Activated T-helper 1 cell treated with anti-CD3 and anti-CD28 coated beads, Interleukin-12 subunit alpha, Interleukin-12 subunit beta, Interleukin-2, Interleukin-4 antibody, amounts not matched to agents 30 ng/mL and 10 ng/mL and 1 ng/mL, durations not matched to agents 14 hours and 24 hours and 36 hours (primary cell): Measurements from ENCODE around the gene ST8SIA6. TPM values are rescaled to one million over a fixed set of nuclear protein-coding genes. Genes with fewer than 3 reads are reported as not detected.

ENCODE experiments used
- DNase-seq: peaks from one replicate; pipeline ENCODE4 v3.0.0; 2021; ENCODE audit warnings: low spot score
- H3K27ac Mint-ChIP-seq: one replicate; pipeline ENCODE4 v1.8.0; 2021; ENCODE audit warnings: mild to moderate bottlenecking, mixed read lengths
- H3K27me3 Mint-ChIP-seq: one replicate; pipeline ENCODE4 v1.8.0; 2022; ENCODE audit warnings: mild to moderate bottlenecking, moderate library complexity, mixed read lengths; ENCODE audit not compliant: insufficient read depth
- H3K36me3 Mint-ChIP-seq: one replicate; pipeline ENCODE4 v1.8.0; 2021; ENCODE audit warnings: low read depth, mixed read lengths
- H3K4me1 Mint-ChIP-seq: one replicate; pipeline ENCODE4 v1.8.0; 2021; ENCODE audit warnings: low read depth, mixed read lengths
- H3K4me3 Mint-ChIP-seq: one replicate; pipeline ENCODE4 v1.8.0; 2021; ENCODE audit warnings: mild to moderate bottlenecking, moderate library complexity, mixed read lengths
- H3K9me3 Mint-ChIP-seq: one replicate; pipeline ENCODE4 v1.8.0; 2021; ENCODE audit warnings: mixed read lengths
- intact Hi-C: fragments of 100-400 bp; cut with micrococcal nuclease; formaldehyde crosslinking; loops from one replicate; pipeline ENCODE4 v1.15.1; 2024
- total RNA-seq: library from RNA; stranded (reverse); gene quantifications from 2 replicates; pipeline ENCODE4 v1.2.3, GENCODE V29; 2022

Gene ST8SIA6
- total RNA-seq, 1 donor from 2014 or later, result not detected

DNA sequence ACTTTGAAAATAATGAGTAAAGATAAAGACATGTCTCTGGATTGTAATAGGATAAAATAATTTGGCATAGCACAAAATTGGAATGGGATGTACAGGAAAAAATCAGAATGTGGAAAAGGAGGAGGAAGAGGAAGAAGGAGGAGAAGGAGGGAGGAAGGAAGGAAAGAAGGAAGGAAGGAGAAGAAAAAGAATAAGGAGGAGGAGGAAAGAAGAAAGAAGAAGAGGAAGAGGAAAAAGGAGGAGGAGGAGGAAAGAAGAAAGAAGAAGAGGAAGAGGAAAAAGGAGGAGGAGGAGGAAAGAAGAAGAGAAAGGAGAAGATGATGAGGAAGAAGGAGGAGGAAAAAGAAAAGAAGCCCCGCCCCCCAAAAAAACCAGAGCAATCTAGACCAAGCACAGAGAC is 95.9 kb downstream of the ST8SIA6 start:
- no peak for DNase-seq
- Mint-ChIP-seq H3K9me3 (no peaks in the 10 kb centered on the region), H3K27me3 (peaks cover 11% of the 10 kb centered on the region), H3K36me3 (no peaks in the 10 kb centered on the region), H3K27ac (no peak overlapping the region), H3K4me3 (no peak overlapping the region), H3K4me1 (no peaks in the 10 kb centered on the region)
- intact Hi-C loops, result no loop called here

DNA sequence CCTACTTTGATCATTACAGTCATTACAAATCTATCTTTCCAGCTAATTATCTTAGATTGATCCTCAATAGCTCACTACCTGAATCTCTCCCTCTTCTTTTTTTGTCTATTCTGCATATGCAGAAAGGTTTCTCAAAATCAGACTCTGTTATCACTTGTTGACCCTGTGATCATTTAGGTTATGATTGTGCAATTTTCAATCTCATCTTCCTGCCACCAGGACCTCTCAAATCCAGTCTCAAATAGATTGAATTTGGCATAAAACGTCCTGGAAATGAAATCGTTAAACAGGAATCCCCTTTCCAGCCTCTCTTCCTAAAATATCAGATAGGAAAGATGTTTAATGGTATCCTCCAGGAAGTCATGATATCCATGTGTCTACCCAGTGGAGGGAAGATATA is 96.6 kb downstream of the ST8SIA6 start:
- no peaks in the 10 kb centered on the region for H3K36me3 Mint-ChIP-seq

DNA sequence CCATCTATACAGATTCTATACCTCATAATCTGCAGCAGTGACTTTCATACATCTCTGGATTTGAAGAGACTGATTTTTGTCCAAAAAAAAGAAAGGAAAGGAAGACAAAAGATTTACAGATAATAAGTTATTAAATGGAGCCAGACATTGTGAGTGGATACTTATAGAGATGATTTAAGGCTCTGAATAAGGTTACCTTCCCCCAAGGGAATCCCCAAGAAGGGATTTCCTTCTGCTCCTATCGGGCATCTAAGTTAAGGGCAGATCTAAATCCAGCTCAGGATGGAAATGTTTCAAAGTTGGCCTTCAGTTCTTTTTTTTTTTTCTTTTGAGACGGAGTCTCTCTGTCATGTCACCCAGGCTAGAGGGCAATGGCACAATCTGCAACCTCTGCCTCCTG is 97.6 kb downstream of the ST8SIA6 start:
- H3K27ac Mint-ChIP-seq, result no peak overlapping the region
- intact Hi-C loops, result no loop called here
- H3K4me3 Mint-ChIP-seq, result no peak overlapping the region
- no peaks in the 10 kb centered on the region for H3K36me3 Mint-ChIP-seq
- H3K27me3 Mint-ChIP-seq, result peaks cover 13% of the 10 kb centered on the region
- DNase-seq, result no peak
- no peaks in the 10 kb centered on the region for H3K4me1 Mint-ChIP-seq
- H3K9me3 Mint-ChIP-seq, result no peaks in the 10 kb centered on the region

More for the DNA sequence above, 96.6 kb downstream of the ST8SIA6 start:
- no peak for DNase-seq
- no peaks in the 10 kb centered on the region for H3K9me3 Mint-ChIP-seq
- H3K27me3 Mint-ChIP-seq, result peaks cover 14% of the 10 kb centered on the region
- no peak overlapping the region for H3K4me3 Mint-ChIP-seq
- intact Hi-C loops, result no loop called here
- H3K4me1 Mint-ChIP-seq, result no peaks in the 10 kb centered on the region
- H3K27ac Mint-ChIP-seq, result no peak overlapping the region

DNA sequence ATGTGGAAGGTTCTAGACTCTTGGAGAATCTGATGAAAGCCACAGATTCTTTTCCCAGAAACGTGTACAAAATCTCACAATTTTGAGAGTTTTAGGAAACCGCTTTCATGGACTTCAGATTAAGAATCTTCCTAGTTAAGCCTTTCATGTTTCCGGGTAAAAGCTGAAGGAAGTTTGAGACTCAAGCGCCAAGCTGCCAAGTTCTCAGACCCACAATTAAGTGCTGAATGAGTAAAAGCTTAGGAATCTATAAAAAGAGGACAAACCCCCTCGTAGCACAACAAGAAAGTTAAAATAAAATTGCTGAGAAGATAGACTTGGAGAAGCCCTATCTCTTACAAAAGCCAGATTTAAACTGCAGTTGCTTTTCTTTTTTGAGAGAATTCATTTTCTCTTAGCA is 99.6 kb downstream of the ST8SIA6 start:
- Mint-ChIP-seq H3K4me1 (no peaks in the 10 kb centered on the region), H3K36me3 (no peaks in the 10 kb centered on the region), H3K27ac (no peak overlapping the region), H3K9me3 (no peaks in the 10 kb centered on the region), H3K27me3 (peaks cover 6% of the 10 kb centered on the region), H3K4me3 (no peak overlapping the region)
- DNase-seq, result no peak
- intact Hi-C loops, result no loop called here

DNA sequence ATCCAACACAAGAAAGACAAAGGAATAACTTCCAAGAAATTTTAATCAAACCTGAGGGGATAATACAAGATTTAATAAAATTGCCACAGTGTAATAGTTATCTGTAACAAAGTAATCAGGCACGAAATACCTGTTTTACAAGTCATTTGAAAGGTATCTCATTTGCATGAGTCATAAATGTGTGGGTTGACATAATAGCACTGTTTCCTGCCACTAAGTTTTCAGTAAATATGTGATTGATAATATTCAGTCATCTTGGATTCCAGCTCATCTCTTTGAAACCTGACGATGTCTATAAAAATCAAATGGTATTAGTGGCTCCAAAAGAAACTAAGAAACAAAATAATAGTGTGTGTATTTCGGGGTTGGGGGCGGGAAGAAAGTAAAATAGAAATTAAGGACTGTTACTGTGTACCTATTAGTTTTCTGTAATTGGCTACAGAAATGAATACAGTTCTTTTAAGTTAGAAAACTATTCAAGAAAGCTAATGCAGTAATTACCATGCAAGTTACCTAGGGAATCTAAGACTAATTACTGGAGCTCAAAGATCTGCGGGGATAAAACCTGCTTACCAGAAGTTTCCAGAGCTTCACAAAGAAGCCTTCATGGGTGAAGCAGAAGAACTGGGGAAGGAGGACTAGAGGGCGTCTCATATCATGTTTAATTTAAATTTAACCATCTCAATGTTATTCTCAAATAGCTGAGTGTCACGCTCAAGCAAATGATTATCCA is 100.7 kb downstream of the ST8SIA6 start:
- Mint-ChIP-seq H3K9me3 (no peaks in the 10 kb centered on the region), H3K27ac (no peak overlapping the region), H3K27me3 (peaks cover 6% of the 10 kb centered on the region), H3K4me1 (no peaks in the 10 kb centered on the region), H3K4me3 (no peak overlapping the region), H3K36me3 (no peaks in the 10 kb centered on the region)
- intact Hi-C loops, result no loop called here
- DNase-seq, result no peak

DNA sequence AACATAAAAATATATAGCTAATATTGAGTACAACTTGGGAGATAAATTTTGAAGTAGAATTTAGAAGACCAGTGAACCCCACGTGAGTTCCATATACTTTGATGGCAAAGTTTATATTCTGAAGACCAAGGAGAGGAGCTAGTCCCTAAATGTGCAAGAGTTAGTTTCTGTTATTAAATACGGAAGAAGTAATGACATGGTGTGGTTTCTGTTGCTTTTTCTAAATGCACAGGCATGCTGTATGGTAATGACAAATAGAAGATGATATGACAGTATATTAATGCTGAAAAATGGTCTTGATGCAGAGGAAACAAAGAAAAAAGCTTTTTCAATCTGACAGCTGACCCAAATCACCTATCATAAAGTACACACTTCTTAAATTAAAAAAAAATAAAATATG is 101.8 kb downstream of the ST8SIA6 start:
- H3K27me3 Mint-ChIP-seq, result peaks cover 6% of the 10 kb centered on the region
- no peaks in the 10 kb centered on the region for H3K36me3 Mint-ChIP-seq
- no peak overlapping the region for H3K27ac Mint-ChIP-seq
- H3K4me1 Mint-ChIP-seq, result no peaks in the 10 kb centered on the region
- intact Hi-C loops, result no loop called here
- H3K9me3 Mint-ChIP-seq, result no peaks in the 10 kb centered on the region
- H3K4me3 Mint-ChIP-seq, result no peak overlapping the region
- no peak for DNase-seq

DNA sequence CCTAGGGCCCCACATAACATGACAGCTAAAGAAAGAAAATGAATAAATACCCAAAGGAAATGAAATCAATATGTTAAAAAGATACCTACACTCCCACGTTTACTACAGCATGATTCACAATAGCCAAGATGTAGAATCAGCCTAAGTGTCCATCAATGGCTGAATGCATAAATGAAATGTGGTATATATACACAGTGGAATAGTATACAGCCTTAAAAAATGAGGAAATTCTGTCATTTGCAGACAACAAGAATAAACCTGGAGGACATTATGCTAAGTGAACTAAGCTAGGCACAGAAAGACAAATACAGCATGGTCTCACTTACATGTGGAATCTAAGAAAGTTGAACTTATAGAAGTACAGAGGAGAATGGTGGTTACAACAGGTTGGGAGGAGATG is 102.9 kb downstream of the ST8SIA6 start:
- Mint-ChIP-seq H3K4me3 (no peak overlapping the region), H3K27me3 (peaks cover 6% of the 10 kb centered on the region), H3K9me3 (no peaks in the 10 kb centered on the region), H3K36me3 (no peaks in the 10 kb centered on the region), H3K4me1 (no peaks in the 10 kb centered on the region), H3K27ac (no peak overlapping the region)
- no peak for DNase-seq
- intact Hi-C loops, result no loop called here

DNA sequence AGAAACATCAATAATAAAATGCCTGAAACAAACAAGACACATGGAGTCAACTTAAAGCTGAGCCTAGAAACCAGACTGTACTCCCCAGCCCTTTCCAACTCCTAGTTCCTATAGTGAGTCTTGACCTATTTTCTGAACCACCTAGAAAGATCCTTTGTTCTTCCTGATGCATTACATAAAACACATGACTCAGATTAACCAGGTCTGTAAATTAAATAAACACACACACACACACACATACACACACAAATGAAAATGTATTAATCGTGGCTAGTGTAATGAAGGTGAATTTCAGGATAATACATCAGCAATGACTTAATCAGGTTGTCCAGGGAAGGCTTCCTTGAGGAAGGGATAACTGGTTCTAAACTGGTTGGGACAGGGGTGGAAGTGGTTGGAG is 104.7 kb downstream of the ST8SIA6 start:
- H3K27ac Mint-ChIP-seq, result no peak overlapping the region
- intact Hi-C loops, result no loop called here
- DNase-seq, result no peak
- H3K9me3 Mint-ChIP-seq, result no peaks in the 10 kb centered on the region
- no peaks in the 10 kb centered on the region for H3K4me1 Mint-ChIP-seq
- H3K36me3 Mint-ChIP-seq, result no peaks in the 10 kb centered on the region
- H3K27me3 Mint-ChIP-seq, result peaks cover 6% of the 10 kb centered on the region
- H3K4me3 Mint-ChIP-seq, result no peak overlapping the region

DNA sequence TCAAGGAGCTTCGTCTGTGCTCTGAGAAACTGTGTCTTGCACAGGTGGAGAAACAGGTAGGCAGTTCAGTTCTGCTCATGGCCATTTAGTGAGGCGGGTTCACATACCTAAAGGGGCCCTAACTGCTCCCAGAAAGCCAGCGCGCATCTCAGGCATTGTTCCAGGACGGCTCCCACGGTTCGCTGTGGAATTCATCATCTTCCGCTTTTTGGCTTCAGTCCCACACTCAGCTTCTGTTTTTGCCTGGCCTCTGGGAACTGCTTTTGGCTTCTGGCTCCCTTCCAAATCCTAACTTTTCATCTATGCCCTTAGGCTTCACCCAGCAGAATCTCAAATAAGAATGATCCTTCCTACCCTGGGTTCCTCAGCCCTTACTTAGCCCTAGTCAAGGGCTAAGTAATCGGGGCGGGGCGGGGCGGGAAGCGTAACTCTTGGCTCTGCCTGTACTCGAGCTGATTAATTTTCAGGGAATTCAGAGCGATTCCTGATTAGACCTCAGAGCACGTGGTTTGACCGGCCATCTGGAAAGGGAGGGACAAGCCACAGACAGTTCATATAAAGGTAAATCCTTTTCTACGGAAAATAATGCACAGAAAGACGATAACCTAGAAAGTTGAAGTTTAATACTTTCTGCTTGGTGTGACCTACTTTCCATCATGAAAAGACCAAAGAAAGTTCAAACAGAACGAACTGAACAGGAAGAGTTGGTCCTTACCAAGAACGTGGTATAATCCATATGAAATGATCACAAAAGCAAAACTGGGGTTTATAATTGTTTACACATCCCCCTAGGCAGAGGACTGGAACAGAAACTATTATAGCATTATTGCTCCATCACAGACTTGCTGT is 105.7 kb downstream of the ST8SIA6 start:
- Mint-ChIP-seq H3K27me3 (peaks cover 4% of the 10 kb centered on the region), H3K4me3 (no peak overlapping the region), H3K36me3 (no peaks in the 10 kb centered on the region), H3K9me3 (no peaks in the 10 kb centered on the region), H3K4me1 (no peaks in the 10 kb centered on the region), H3K27ac (no peak overlapping the region)
- DNase-seq, result no peak
- intact Hi-C loops, result no loop called here

DNA sequence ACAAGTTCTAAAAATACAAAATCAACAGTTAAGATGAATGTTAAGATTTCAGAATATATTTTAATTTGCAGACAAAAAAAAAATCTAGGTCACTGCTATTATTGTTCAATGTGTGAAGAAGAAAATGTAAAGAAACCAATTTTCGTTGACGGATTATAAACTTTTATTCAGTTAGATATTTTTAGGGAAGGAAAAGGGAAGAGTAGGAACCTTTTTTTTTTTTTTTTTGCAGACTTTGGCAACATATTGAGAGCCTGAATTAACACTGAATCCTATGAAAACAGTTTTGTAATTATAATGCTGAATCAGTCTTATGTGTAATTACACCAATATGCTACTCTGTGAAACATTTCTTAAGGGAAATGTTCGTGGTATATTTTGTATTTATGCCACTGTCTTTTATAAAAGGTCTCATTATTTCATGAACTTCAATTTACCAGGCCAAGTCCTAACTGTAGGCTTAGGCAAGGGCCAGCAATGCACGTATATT is 106.3 kb downstream of the ST8SIA6 start:
- no peaks in the 10 kb centered on the region for H3K36me3 Mint-ChIP-seq
- H3K4me3 Mint-ChIP-seq, result no peak overlapping the region
- H3K27ac Mint-ChIP-seq, result no peak overlapping the region
- no peaks in the 10 kb centered on the region for H3K4me1 Mint-ChIP-seq
- H3K27me3 Mint-ChIP-seq, result peaks cover under 1% of the 10 kb centered on the region
- intact Hi-C loops, result no loop called here
- H3K9me3 Mint-ChIP-seq, result no peaks in the 10 kb centered on the region
- no peak for DNase-seq

DNA sequence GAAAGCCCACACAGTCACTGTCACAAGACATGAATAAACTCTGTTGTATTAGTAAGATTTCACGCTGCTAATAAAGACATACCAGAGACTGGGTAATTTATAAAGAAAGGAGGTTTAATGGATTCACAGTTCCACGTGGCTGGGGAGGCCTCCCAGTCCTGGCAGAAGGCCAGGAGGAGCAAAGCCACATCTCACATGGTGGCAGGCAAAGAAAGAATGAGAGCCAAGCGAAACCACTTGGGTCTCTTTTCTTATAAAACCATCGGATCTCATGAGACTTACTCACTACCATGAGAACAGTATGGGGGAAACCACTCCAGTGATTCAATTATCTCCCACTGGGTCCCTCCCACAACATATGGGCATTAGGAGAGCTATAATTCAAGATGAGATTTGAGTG is 110.2 kb downstream of the ST8SIA6 start:
- H3K27ac Mint-ChIP-seq, result no peak overlapping the region
- no peak for DNase-seq
- H3K4me1 Mint-ChIP-seq, result no peaks in the 10 kb centered on the region
- H3K4me3 Mint-ChIP-seq, result no peak overlapping the region
- no peaks in the 10 kb centered on the region for H3K36me3 Mint-ChIP-seq
- H3K27me3 Mint-ChIP-seq, result no peaks in the 10 kb centered on the region
- peaks cover 20% of the 10 kb centered on the region for H3K9me3 Mint-ChIP-seq
- intact Hi-C loops, result no loop called here

DNA sequence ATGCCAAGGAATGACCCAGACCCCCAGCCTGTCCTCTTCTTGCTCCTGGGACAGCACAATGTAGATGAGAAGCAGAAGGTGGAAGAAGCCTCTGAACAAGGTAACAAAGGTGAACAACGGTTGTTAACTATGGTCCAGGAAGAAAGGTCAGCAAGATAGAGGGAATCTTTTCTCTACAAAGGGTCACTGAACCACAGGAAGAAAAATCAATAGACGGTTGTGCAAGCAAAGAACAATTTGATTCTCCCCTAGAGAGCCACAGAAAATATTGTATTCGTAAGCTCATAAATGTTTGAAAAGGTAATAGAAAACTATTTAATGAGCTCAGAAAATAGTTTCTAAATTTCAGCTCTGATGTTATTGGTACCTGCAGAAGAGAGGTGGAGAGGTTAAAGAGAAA is 111.3 kb downstream of the ST8SIA6 start:
- intact Hi-C loops, result no loop called here
- no peaks in the 10 kb centered on the region for H3K4me1 Mint-ChIP-seq
- H3K27ac Mint-ChIP-seq, result no peak overlapping the region
- no peak overlapping the region for H3K4me3 Mint-ChIP-seq
- peaks cover 20% of the 10 kb centered on the region for H3K9me3 Mint-ChIP-seq
- H3K36me3 Mint-ChIP-seq, result no peaks in the 10 kb centered on the region
- DNase-seq, result no peak
- H3K27me3 Mint-ChIP-seq, result no peaks in the 10 kb centered on the region

DNA sequence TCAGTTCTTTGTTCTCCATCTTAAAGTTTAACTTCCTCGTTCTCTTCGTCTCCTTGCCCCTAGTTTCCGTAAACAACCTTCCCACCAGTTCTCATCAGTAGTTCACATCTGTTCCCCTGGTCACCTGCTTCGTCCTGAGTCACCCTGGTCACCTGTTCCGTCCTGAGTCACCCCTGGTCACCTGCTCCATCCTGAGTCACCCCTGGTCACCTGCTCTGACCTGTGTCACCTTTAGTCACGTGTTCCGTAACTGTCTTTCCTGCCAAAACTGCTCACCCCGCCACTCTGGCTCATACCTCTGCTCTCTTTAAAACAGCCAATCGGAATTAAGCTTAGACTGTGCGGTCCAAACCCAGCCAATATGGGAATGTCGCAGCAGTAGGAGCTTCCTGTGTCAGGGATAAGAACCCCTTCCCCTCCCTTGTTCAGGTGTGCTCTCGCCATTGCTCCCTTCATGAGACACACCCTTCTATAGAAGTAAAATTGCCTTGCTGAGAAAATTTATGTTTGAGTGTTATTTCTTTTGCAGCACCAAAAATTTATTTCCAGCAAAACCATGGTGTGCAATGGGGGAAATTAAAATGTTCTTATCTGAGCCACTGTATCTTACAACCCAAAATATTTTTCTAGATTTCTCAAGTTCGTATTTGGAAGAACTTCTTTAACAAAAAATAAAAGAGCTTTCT is 114.1 kb downstream of the ST8SIA6 start:
- Mint-ChIP-seq H3K27me3 (no peaks in the 10 kb centered on the region), H3K9me3 (peaks cover 20% of the 10 kb centered on the region), H3K36me3 (no peaks in the 10 kb centered on the region), H3K4me1 (no peaks in the 10 kb centered on the region), H3K4me3 (no peak overlapping the region), H3K27ac (no peak overlapping the region)
- intact Hi-C loops, result no loop called here
- no peak for DNase-seq
